SK-N-SH treated with all-trans-retinoic acid at 6 μM for 48 hours (cell line): Measurements from ENCODE around the gene CLEC3B.

Experiments
- ATAC-seq: fragments of 200-7000 bp; cut with Tn5 transposase; 3 replicates; pipeline ENCODE4 v1.9.1; 2020; ENCODE audit warnings: mild to moderate bottlenecking, moderate library complexity
- ARNTL ChIP-seq: fragments of 450-650 bp; formaldehyde crosslinking; IDR thresholded peaks from 2 replicates; pipeline ENCODE4 v1.5.0; 2020; ENCODE audit warnings: low read depth, mild to moderate bottlenecking, moderate library complexity, borderline replicate concordance
- BACH2 ChIP-seq: fragments of 250-450 bp; sonication (Bioruptor Pico); IDR thresholded peaks from 2 replicates; pipeline ENCODE4 v1.9.0; 2021; ENCODE audit warnings: mild to moderate bottlenecking, borderline replicate concordance
- CREB5 ChIP-seq: fragments of 250-450 bp; sonication (Bioruptor Pico); IDR thresholded peaks from 2 replicates; pipeline ENCODE4 v1.5.1; 2020; ENCODE audit warnings: low read depth, mild to moderate bottlenecking, moderate library complexity
- CSDC2 ChIP-seq: fragments of 250-450 bp; sonication (Bioruptor Pico); IDR thresholded peaks from 2 replicates; pipeline ENCODE4 v1.5.0; 2020; ENCODE audit warnings: mild to moderate bottlenecking, moderate library complexity
- CSRNP3 ChIP-seq: fragments of 250-450 bp; sonication (Bioruptor Pico); IDR thresholded peaks from 2 replicates; pipeline ENCODE4 v1.5.1; 2021; ENCODE audit warnings: mild to moderate bottlenecking, moderate library complexity
- ESRRG ChIP-seq: fragments of 250-450 bp; sonication (Bioruptor Pico); IDR thresholded peaks from 2 replicates; pipeline ENCODE4 v1.6.1; 2021; ENCODE audit warnings: mild to moderate bottlenecking
- GLIS3 ChIP-seq: fragments of 250-450 bp; sonication (Bioruptor Pico); IDR thresholded peaks from 2 replicates; pipeline ENCODE4 v1.5.0; 2020; ENCODE audit warnings: mild to moderate bottlenecking, moderate library complexity
- ISL1 ChIP-seq: fragments of 250-450 bp; sonication (Bioruptor Pico); IDR thresholded peaks from 2 replicates; pipeline ENCODE4 v2.1.2; 2022; ENCODE audit warnings: mild to moderate bottlenecking, moderate library complexity
- OSR1 ChIP-seq: fragments of 250-450 bp; sonication (Bioruptor Pico); IDR thresholded peaks from 2 replicates; pipeline ENCODE4 v1.8.0; 2022; ENCODE audit warnings: moderate library complexity, mild to moderate bottlenecking, inconsistent platforms
- PATZ1 ChIP-seq: fragments of 250-450 bp; sonication (Bioruptor Pico); IDR thresholded peaks from 2 replicates; pipeline ENCODE4 v1.8.0; 2020; ENCODE audit warnings: mild to moderate bottlenecking, moderate library complexity, borderline replicate concordance
- RARB ChIP-seq: fragments of 250-450 bp; sonication (Bioruptor Pico); IDR thresholded peaks from 2 replicates; pipeline ENCODE4 v1.8.0; 2021; ENCODE audit warnings: mild to moderate bottlenecking, moderate library complexity
- TOX ChIP-seq: fragments of 250-450 bp; sonication (Bioruptor Pico); IDR thresholded peaks from 2 replicates; pipeline ENCODE4 v1.8.0; 2021; ENCODE audit warnings: mild to moderate bottlenecking, moderate library complexity, borderline replicate concordance
- TSHZ2 ChIP-seq: fragments of 250-450 bp; sonication (Bioruptor Pico); IDR thresholded peaks from 2 replicates; pipeline ENCODE4 v1.5.0; 2020; ENCODE audit warnings: mild to moderate bottlenecking, moderate library complexity
- ZC3H10 ChIP-seq: fragments of 250-450 bp; sonication (Bioruptor Pico); IDR thresholded peaks from 2 replicates; pipeline ENCODE4 v1.5.1; 2021; ENCODE audit warnings: mild to moderate bottlenecking, moderate library complexity
- ZFP3 ChIP-seq: fragments of 250-450 bp; sonication (Bioruptor Pico); IDR thresholded peaks from 2 replicates; pipeline ENCODE4 v1.5.0; 2020; ENCODE audit warnings: mild to moderate bottlenecking, moderate library complexity
- ZFP30 ChIP-seq: fragments of 450-650 bp; formaldehyde crosslinking; IDR thresholded peaks from 2 replicates; pipeline ENCODE4 v1.5.0; 2022; ENCODE audit warnings: mild to moderate bottlenecking, moderate library complexity
- ZNF565 ChIP-seq: fragments of 450-650 bp; formaldehyde crosslinking; conservative IDR thresholded peaks from 2 replicates; pipeline ENCODE4 v1.5.0; 2020; ENCODE audit warnings: low read depth, mild to moderate bottlenecking, moderate library complexity
- ZNF70 ChIP-seq: fragments of 450-650 bp; formaldehyde crosslinking; IDR thresholded peaks from 2 replicates; pipeline ENCODE4 v1.5.0; 2020; ENCODE audit warnings: mild to moderate bottlenecking, moderate library complexity
- ZNF8 ChIP-seq: fragments of 450-650 bp; formaldehyde crosslinking; IDR thresholded peaks from 2 replicates; pipeline ENCODE4 v1.5.0; 2020; ENCODE audit warnings: mild to moderate bottlenecking, moderate library complexity
- TF ChIP-seq, protein P1 (sequence below): fragments of 250-450 bp; sonication (Bioruptor Pico); IDR thresholded peaks from 2 replicates; pipeline ENCODE4 v1.8.0; 2021; ENCODE audit warnings: low read depth, mild to moderate bottlenecking, moderate library complexity, borderline replicate concordance

Gene CLEC3B

GRCh38 chr3:45002139-45002660 is 23.9 kb upstream of the CLEC3B start:
- no peak for TF ChIP-seq RARB (CRISPR knock-in tag)
- no peak for TF ChIP-seq CSRNP3 (CRISPR knock-in tag)
- TF ChIP-seq CSDC2 (CRISPR knock-in tag): no peak
- TF ChIP-seq BACH2 (CRISPR knock-in tag): no peak
- no peak for TF ChIP-seq ZNF565 (CRISPR knock-in tag)
- TF ChIP-seq GLIS3 (CRISPR knock-in tag): no peak
- TF ChIP-seq ZFP3 (CRISPR knock-in tag): no peak
- ATAC-seq: no peak

GRCh38 chr3:45002720-45003119 is 23.4 kb upstream of the CLEC3B start:
- no peak for ATAC-seq
- no peak for TF ChIP-seq TOX (CRISPR knock-in tag)
- no peak for TF ChIP-seq ZFP30 (CRISPR knock-in tag)
- TF ChIP-seq ISL1 (CRISPR knock-in tag): no peak
- no peak for TF ChIP-seq CREB5 (CRISPR knock-in tag)
- no peak for TF ChIP-seq GLIS3 (CRISPR knock-in tag)
- no peak for TF ChIP-seq OSR1 (CRISPR knock-in tag)
- TF ChIP-seq ZNF8 (CRISPR knock-in tag): no peak
- TF ChIP-seq ZC3H10: no peak
- no peak for TF ChIP-seq RARB (CRISPR knock-in tag)
- TF ChIP-seq ZNF565 (CRISPR knock-in tag): no peak
- TF ChIP-seq CSRNP3 (CRISPR knock-in tag): no peak

GRCh38 chr3:45003406-45003805 is 22.7 kb upstream of the CLEC3B start:
- no peak for ATAC-seq
- TF ChIP-seq ISL1 (CRISPR knock-in tag) (no peak), ARNTL (CRISPR knock-in tag) (no peak), TOX (CRISPR knock-in tag) (no peak)

DNA sequence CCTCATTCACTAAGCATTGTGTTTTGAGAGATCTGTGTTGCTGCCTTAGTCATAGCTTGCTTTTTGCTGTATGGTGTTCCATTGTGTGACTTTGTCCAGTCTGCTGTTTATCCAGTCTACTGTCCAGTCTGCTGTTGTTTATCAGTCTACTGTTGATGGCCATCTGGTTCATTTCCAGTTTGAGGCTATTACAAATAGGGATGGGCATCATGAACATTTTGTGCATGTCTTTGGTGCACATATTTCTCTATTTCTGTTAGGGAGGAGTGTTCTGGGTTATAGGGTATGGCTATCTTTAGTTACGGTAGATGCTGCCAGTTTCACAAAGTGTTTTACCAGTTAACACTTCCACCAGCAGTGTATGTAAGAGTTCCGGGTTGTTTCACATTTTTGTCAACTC is 22.2 kb upstream of the CLEC3B start:
- ATAC-seq: no peak
- TF ChIP-seq BACH2 (CRISPR knock-in tag) (no peak), PATZ1 (CRISPR knock-in tag) (no peak), OSR1 (CRISPR knock-in tag) (no peak), ZFP30 (CRISPR knock-in tag) (no peak), CREB5 (CRISPR knock-in tag) (no peak), GLIS3 (CRISPR knock-in tag) (no peak), ZNF8 (CRISPR knock-in tag) (no peak), CSRNP3 (CRISPR knock-in tag) (no peak), TOX (CRISPR knock-in tag) (no peak), RARB (CRISPR knock-in tag) (no peak), ZNF565 (CRISPR knock-in tag) (no peak), ESRRG (no peak), ZFP3 (CRISPR knock-in tag) (no peak), ZNF70 (CRISPR knock-in tag) (no peak), ZC3H10 (no peak), ARNTL (CRISPR knock-in tag) (no peak), ISL1 (CRISPR knock-in tag) (no peak), TSHZ2 (CRISPR knock-in tag) (no peak)
- TF ChIP-seq, protein P1, sequence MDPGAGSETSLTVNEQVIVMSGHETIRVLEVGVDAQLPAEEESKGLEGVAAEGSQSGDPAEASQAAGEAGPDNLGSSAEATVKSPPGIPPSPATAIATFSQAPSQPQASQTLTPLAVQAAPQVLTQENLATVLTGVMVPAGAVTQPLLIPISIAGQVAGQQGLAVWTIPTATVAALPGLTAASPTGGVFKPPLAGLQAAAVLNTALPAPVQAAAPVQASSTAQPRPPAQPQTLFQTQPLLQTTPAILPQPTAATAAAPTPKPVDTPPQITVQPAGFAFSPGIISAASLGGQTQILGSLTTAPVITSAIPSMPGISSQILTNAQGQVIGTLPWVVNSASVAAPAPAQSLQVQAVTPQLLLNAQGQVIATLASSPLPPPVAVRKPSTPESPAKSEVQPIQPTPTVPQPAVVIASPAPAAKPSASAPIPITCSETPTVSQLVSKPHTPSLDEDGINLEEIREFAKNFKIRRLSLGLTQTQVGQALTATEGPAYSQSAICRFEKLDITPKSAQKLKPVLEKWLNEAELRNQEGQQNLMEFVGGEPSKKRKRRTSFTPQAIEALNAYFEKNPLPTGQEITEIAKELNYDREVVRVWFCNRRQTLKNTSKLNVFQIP (CRISPR knock-in tag): no peak
